Stimulated activated CD4-positive, alpha-beta T cell treated with anti-CD3 and anti-CD28 coated beads, Interleukin-12 subunit alpha, Interleukin-12 subunit beta, amount 100 ng/mL, for 48 hours (primary cell): ENCODE measurements around the gene SWSAP1.
"Not testable (repeated sequence)": the region's sequence is repeated elsewhere in the genome, so short reads cannot be mapped to it uniquely, and the experiment has no call there.

Source experiments
- DNase-seq, 3 donors: peaks; one replicate each; pipeline ENCODE4 v3.0.0-alpha.2; 2020; ENCODE audit warnings: low read depth in 2 of 3, low spot score in 1 of 3

The SWSAP1 gene, protein sequence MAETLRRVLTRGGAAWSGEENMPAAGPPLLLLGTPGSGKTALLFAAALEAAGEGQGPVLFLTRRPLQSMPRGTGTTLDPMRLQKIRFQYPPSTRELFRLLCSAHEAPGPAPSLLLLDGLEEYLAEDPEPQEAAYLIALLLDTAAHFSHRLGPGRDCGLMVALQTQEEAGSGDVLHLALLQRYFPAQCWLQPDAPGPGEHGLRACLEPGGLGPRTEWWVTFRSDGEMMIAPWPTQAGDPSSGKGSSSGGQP

DNA sequence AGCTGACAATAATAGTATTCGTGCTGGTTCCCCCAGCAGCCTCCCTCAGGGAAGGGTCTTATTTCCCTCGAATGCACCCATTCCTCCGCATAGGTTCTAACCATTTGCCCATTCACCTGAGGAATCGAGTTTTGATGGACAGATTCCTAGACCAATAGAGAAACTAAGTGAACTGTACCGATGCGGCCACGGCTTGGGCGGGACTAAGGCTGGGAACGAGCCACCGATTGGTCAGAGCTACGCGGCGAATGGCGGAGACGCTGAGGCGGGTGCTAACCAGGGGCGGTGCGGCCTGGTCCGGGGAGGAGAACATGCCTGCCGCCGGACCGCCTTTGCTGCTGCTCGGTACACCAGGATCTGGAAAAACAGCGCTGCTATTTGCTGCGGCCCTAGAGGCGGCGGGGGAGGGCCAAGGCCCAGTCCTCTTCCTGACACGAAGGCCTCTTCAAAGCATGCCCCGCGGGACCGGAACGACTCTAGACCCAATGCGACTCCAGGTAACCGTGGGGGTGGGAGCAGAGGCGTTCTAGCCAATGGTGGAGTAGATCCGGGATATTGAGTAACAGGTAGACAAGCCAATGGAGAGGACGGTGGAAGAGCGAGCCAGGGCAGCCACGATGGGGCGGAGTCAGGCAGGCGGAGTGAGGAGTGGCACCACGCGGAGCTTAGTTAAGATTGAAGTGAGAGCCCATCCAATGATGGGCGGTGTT, at the start of gene SWSAP1:
TSS of gene SWSAP1 (plus strand) at position 234 of the 710 bp plus-strand sequence. CDS start at position 249, 15 bp downstream.
- DNase-seq: peak; percentile 93 to 95 (median 94)

DNA sequence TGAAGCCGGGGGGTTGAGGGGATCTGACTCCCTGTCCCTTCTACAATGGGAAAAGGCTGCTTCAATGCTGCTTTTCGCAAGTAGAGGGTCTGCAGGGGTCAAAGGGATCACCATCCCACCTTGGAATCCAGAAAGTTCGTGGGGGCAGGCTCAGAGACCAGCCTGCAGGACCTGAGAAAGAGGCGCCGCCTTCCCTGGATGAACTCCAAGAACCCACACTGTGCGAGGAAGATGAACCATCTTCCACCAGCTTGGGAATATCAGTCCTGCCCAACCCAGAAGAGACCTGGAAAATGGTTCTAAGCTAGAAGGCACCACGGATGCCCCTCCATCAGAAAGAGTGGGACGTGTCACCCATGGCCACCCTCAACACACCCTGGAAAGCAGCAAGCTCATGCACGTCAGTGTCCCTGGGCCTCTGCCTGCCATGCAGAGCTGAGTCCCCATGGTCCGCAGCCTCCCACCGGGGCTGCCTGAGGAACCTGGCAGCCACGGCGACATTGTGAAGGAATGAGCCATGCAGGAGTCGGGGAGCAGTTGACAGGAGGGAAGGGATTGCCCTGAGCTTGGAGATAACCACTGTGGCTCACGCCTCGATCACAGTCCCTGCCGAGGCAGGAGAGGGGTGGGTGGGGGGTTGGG, 49.6 kb upstream of the SWSAP1 start:
- DNase-seq: no peak

DNA sequence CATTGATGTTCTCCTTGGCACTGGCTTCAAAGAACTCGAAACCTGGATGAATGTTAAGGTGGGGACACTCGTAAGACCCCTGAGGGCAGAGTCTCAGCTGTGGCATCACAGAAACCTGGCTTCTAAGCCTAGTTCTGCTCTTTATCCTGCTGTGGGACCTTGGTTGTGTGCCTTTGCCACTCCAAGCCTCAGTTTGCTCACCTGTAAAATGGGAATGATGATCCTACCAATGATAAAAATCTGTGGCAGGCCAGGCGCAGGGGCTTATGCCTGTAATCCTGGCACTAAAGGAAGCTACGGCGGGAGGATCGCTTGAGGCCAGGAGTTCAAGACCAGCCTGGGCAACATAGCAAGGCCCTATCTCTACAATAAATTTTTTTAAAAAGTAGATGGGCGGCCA, 48.9 kb upstream of the SWSAP1 start:
- DNase-seq: no peak

DNA sequence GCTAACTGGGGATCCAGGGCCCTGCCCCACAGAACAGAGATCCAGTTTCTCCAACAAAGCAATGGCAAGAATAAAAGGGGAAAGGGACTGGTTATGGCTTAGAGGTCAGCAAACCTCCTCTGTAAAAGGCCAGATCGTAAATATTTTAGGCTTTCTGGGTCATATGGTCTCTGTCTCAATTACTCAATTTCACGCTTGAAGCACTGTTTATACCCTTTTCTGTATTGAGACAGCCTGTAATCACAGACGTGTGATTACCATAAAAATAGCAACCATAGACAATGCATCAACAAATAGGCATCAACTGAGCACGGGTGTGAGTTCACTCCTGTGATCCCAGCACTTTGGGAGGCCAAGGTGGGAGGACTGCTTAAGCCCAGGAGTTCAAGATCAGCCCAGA, 44.3 kb upstream of the SWSAP1 start:
- no peak for DNase-seq

DNA sequence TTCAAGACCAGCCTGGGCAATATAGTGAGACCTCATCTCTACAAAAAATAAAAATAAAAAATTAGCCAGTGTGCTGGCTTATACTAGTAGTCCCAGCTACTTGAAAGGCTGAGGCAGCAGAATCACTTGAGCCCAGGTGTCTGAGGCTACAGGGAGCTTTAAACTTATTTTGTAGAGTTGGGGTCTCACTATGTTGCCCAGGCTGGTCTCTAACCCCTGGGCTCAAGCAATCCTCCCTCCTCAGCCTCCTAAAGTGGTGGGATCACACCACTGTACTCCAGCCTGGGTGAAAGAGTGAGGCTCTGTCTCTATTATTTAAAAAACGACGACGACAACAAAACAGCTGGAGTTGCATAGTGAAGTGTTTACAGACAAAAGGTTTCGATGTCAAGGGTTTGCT, 43.0 kb upstream of the SWSAP1 start:
- DNase-seq: no peak

DNA sequence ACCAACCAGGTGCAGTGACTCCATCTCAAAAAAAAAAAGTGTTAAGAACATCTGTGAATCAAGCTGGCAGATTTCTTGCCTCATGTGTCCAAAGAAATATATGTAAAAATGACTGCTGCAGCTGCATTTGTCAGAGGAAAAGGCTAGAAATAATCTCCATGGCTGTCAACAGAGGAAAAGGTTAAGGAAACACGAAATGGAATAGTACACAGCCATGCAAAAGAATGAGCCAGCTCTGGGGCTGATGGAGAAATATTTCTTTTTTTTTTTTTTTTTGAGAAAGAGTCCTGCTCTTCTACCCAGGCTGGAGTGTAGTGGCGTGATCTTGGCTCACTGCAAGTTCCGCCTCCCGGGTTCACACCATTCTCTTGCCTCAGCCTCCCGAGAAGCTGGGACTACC, 41.6 kb upstream of the SWSAP1 start:
- DNase-seq: no peak

DNA sequence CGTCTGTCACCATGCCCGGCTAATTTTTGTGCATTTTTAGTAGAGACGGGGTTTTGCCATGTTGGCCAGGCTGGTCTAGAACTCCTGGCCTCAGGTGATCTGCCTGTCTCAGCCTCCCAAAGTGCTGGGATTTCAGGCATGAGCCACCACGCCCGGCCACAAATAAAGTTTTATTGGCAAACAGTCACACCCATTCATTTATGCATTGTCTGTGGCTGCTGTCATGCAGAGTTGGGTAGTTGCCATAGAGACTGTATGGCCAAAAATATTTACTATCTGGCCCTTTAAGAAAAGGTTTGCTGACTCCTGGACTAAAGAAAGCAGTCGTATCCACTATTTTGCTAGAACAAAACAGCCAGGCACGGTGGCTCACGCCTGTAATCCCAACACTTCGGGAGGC, 40.6 kb upstream of the SWSAP1 start:
- DNase-seq: not testable (repeated sequence)

DNA sequence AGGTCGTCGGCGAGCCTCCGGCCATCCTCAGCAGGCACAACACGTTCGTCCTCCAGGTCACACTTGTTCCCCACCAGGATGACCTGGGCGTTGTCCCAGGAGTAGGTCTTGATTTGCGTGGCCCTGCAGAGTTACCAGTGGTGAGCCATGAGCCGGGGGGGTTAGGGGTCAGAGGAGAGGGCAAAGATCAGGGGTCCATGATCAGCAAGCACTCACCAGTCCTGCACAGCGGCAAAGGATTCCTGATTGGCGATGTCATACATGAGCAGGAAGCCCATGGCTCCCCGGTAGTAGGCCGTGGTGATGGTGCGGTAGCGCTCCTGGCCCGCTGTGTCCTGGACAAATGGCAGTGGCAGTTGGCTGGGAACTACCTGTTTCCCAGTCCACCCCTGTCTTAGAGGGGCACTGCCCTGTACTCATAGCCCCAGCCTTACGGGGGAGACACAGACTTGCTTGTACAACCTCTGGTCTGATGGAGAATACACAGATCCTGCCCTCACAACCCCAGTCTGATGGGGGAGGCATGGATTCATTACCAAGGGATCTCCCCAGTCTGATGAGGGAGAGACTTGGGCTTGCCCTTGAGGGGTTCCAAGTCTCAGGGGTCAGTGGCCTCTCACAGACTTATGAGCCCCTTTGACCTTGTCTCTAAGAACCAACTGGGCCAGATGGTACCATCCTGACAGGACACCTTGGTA, 38.9 kb upstream of the SWSAP1 start:
- no peak for DNase-seq

DNA sequence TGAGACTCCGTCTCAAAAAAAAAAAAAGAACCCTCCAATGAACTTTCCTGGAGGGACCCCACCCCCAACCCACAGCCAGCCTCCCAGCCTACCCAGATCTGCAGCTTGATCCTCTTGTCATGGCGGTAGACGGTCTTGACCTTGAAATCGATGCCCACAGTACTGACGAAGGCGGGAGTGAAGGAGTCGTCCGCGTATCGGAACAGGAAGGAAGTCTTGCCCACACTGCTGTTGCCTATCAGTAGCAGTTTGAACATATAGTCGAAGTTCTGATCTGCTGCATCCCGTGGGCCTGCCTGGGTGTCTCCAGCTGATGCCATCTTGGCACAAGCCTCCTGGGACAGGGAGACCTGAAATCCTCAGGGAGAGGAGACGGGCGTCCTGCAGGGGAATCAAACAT, 37.4 kb upstream of the SWSAP1 start:
- DNase-seq: no peak

DNA sequence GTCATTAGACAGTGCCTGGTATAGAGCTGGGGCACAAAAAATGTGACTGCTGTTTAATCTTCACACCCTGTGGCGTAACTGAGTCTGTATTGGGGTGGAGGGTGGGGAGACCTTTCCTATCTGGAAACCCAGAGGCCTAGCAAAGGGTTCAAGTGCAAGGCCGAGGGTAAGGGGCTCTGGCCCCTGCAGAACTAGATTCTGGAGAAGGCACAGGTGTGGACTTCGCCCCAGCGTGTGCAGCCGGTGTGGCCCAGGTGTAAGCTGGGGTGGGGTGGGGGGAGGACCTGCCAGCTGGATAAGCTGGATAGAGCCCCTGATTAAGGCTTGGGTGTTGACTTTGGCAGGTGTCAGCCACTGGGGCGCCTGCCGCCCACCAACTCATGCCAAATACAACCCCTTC, 36.3 kb upstream of the SWSAP1 start:
- no peak for DNase-seq

DNA sequence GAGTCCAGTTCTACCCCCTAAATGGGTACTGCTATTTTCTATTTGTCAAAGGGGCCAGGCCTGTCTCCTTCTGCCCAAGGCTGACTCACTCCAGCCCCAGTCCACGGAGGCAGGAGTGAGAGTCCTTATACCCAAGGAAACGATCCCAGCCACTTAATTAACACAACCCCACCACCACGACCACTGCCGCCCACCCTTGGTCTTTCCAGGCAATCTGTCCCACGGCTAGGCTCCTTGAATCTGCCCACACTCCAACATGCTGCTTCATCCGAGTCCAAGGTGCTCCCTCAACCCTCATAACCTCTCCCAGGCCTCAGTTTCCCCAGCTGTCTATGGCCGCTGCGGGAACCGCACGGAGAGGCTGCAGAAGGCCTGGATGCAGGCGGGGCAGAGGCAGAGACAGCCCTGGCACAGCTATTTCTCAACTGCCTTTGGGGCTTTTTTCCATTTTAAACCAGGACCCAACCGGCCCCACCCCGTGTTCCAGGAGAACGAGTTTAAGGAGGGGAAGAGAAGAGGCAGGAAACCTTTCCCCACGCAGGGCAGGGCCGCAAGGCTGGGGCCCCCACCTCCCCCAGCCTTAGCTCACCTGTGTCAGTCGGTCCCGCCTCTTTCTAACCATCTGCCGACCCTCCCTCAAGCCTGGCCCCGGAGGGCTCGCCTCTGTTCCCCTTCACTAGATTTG, 35.8 kb upstream of the SWSAP1 start:
- DNase-seq: no peak

DNA sequence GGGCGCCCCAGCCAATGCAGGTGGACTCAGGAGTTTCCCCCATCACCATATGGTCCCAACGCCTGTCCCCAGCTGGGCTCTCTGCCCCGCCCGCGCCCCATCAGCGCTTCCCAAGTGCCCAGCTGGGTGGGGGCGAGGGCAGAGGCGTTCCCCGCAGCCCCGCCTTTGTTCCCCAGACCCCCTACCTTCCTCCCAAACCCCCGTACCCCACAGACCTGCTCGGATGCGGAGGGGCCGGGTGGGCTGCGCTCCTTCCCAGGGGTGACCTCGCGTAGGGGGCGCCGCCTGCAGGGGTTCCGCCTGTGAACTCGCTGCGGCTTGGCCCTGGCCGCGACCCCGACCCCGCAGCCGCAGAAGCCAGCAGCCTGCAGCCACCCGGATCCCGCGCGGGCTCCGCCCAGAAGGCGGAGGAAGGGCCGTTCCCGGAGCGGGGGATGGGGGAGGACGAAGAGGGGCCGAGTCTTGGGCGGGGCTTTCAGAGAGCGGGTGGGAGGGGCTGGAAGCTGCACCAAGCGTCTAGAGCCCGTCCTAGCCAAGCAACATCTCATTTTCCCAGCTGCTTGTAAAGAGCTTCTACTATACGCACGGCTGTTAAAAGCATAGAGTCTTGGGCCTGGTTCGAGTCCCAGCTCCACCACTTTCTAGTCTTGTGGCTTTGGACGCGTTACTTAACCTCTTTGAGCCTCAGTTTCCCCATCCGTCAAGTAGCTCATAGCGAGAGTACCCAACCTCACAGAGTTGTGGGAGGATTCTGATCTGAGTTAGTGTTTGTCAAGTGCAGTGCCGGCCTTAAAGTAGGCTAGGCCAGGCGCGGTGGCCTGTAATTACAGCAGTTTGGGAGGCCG, 35.0 kb upstream of the SWSAP1 start, which contains the start of gene RAB3D:
TSS of gene RAB3D (minus strand) at position 404 of the 845 bp plus-strand sequence. CDS start 2,258 bp downstream, outside the sequence.
- peak; percentile 74 to 84 (median 83) for DNase-seq

DNA sequence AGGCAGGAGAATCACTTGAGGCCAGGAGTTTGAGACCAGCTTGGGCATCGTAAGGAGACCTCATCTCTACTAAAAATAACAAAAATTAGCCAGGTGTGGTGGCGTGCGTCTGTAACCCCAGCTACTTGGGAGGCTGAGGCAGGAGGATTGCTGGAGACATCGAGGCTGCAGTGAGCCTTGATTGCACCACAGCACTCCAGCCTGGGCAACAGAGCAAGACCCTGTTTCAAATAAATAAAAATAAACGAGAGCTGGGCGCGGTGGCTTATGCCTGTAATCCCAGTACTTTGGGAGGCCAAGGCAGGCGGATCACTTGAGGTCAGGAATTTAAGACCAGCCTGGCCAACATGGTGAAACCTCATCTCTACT, 34.4 kb upstream of the SWSAP1 start:
- not testable (repeated sequence) for DNase-seq

DNA sequence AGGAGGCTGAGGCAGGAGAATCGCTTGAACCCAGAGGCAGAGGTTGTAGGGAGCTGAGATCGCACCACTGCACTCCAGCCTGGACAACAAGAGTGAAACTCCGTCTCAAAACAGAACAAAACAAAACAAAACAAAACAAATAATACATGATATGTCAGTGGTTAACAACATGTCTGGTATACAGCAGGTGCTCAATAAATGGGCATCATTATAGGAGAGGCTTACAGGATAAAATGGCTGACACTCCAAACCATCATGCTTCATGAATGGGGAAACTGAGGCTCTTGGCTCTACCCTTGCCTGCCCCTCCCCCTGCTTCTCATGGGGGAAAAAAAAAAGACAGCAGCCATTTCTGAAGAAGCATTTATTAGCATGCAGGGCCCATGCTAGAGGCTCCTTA, 32.0 kb upstream of the SWSAP1 start:
- DNase-seq: no peak

DNA sequence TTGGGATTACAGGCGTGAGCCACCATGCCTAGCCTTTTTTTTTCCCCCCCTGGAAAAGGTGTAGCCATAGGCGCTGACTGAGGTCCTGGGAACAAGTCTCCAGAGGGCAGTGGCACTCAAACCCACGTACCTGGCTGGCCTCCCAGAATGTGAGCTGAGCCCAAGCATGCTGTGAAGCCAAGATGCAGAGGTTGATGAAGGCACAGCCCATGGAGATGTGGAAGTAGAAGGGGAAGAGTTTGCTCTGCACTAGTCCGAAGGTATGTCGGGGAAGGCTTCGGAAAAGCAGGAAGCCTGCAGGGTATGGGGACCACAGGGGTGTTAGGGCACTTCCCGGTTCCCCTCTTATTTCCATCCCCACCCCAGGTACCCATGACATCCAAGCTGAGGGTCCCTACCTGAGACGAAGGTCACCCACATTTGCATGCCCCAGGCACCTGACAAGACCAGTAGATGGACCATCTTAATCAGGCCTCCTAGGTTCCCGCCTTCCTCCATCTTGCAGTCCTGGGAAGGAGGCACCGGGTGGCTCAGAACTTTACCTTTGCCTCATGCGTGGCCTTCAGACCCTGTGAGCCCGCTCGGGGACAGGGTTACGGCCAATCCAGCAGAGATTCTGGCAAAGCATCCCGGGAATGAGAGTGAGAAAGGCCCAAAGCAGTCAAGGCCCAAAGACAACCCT, 29.2 kb upstream of the SWSAP1 start:
- no peak for DNase-seq

DNA sequence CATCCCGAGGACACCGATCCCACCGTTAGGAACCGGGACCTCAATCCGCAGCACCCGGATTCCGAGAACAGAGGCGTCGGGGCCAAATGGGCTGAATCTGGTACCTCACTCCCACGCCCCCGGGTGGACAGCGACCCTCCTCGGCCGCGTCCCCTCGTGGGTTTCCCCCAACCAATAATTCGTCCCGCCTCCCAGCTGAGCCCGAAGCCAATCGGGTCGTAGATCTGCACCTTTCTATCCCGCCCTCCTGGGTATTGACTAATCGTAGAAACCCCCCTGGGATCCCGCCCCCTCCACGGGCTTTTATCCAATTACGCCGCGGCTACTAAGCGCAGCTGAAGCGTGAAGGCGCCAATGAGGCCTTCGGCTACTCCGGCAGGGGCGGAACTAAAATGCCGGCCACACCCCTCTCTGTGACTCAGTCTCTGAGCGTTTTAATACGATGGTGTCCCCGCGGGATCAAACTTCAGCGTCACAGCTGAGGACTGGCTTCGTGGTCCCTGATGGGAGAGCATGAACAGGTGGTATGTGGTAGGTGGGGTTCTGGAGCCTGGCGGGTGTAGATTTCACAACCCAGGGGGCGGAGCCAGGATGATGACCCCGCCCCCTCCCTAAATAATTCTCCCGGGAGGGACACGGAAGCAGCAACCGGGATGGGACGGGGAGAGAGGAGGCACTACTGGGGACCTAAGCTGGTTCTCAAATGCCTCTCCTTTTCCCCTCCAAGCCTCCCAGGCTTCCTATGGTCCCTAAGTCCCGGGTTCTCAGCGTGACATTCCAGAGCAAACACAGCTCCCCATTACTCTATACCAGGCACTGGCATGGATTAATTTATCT, 28.1 kb upstream of the SWSAP1 start, which contains the start of the genes CCDC159 and TMEM205:
TSS of gene CCDC159 (plus strand) at position 416 of the 837 bp plus-strand sequence. CDS start at position 504, 88 bp downstream.
TSS of gene TMEM205 (minus strand) at position 165 of the 837 bp plus-strand sequence. CDS start 649 bp downstream, outside the sequence.
- peak; percentile 97 to 98 (median 98) for DNase-seq

DNA sequence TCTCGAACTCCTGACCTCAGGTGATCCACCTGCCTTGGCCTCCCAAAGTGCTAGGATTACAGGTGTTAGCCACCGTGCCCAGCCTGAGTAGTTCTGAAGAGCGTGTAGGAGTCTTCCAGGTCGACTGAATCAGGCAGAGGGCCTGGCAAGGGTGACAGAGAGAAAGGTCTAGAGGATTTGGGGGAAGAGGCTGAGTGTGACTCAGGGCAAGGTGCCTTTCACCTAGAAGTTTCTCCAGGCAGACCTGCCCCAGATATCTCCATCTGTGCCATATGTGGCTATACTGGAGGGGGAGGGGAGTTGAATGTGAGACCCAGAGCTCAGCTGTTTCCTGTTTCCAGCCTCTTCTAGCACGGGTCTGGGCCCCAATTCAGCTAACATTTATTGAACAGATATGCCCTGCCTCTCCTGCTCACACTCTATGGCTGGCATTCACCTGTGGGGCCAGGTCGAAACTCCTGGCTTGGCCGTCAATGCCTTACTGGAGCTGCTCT, 26.9 kb upstream of the SWSAP1 start:
- no peak for DNase-seq

DNA sequence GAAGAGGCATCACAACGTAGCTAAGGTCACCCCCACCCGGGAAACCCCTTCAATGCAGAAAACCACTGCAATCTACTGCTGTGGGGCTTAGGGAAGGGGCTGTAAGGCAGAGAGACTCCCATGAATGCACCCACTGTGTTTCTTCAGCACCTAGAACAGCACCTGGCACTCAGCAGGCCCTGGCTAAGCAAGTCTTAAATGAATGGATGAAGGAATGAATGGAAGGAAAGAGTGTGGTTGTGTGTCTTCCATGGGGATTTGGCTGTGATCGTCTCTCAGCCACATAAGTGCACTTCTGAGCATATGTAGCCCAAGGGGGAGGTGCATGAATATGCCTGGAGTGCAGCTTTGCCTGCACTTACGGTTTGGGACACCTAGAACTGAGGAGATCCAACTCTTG, 25.3 kb upstream of the SWSAP1 start:
- no peak for DNase-seq
